HG02973 (cell line): ENCODE results near the gene RGS5.

Experiments used
- ATAC-seq: cut with Tn5 transposase; IDR thresholded peaks from one replicate; pipeline ENCODE4 v1.9.1; 2021; ENCODE audit warnings: moderate library complexity; ENCODE audit not compliant: unreplicated experiment

RGS5 gene

GRCh38 chr1:163093169-163093568, 109.5 kb downstream of the RGS5 start:
- no peak for ATAC-seq
